ENCODE results near the gene TSPO2. TPM values are rescaled to one million over a fixed set of nuclear protein-coding genes. Genes with fewer than 3 reads are reported as not detected.

TSPO2 gene
- total RNA-seq, 6 donors from 2014 or later = not detected

DNA sequence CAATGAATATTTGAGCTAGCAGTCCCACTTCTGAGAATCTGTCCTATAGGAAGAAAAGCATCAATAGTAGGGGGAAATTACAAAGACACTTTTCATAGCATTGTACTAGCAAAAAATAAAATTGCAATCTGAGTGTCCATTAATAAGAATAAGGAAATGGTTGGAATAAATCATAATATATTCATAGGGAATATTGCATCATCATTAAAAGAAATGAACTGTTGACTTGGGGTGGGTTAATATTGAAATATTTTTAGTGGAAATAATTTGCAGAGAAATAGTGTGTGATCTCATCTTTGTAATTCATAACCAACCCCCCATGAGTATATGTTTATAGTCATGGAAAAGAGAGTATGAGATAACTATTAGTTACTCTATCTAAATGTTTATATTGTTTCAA is 42.9 kb downstream of the TSPO2 start:
- Histone ChIP-seq H3K4me3 (no peak overlapping the region), H3K27ac (no peak overlapping the region), H3K36me3 (peaks cover 21 to 83% (median 29%) of the 10 kb centered on the region in 4 donors), H3K4me1 (peaks cover 0 to 9% (median 6%) of the 10 kb centered on the region in 4 donors), H3K9me3 (no peaks in the 10 kb centered on the region), H3K27me3 (no peaks in the 10 kb centered on the region)
- ATAC-seq (ENCODE audit: low FRiP score in 2 of 2) (no peak), DNase-seq (no peak)
- TF ChIP-seq POLR2A (IDR thresholded peaks at IDR 0.05) = no peak
- TF ChIP-seq EP300 (IDR thresholded peaks at IDR 0.05) = no peak
- no peak for TF ChIP-seq POLR2AphosphoS5 (IDR thresholded peaks at IDR 0.05)
- TF ChIP-seq CTCF (IDR thresholded peaks at IDR 0.05) = no peak

- Histone ChIP-seq H3K4me3 (no peak overlapping the region), H3K27me3 (no peaks in the 10 kb centered on the region), H3K27ac (no peak overlapping the region), H3K9me3 (no peaks in the 10 kb centered on the region), H3K4me1 (no peaks in the 10 kb centered on the region), H3K36me3 (peaks cover 47 to 88% (median 54%) of the 10 kb centered on the region in 4 donors)
- DNase-seq = no peak
- no peak for ATAC-seq (ENCODE audit: low FRiP score in 2 of 2)
- WGBS, 2 donors = 93% methylated on average over 4 of the region's 4 CpGs
- no peak for TF ChIP-seq POLR2A (IDR thresholded peaks at IDR 0.05)
- TF ChIP-seq CTCF (IDR thresholded peaks at IDR 0.05) = no peak
- TF ChIP-seq EP300 (IDR thresholded peaks at IDR 0.05) = no peak
- TF ChIP-seq POLR2AphosphoS5 (IDR thresholded peaks at IDR 0.05) = no peak
These were observed 46.2 kb downstream of the TSPO2 start for GRCh38 chr6:41088451-41088850.

DNA sequence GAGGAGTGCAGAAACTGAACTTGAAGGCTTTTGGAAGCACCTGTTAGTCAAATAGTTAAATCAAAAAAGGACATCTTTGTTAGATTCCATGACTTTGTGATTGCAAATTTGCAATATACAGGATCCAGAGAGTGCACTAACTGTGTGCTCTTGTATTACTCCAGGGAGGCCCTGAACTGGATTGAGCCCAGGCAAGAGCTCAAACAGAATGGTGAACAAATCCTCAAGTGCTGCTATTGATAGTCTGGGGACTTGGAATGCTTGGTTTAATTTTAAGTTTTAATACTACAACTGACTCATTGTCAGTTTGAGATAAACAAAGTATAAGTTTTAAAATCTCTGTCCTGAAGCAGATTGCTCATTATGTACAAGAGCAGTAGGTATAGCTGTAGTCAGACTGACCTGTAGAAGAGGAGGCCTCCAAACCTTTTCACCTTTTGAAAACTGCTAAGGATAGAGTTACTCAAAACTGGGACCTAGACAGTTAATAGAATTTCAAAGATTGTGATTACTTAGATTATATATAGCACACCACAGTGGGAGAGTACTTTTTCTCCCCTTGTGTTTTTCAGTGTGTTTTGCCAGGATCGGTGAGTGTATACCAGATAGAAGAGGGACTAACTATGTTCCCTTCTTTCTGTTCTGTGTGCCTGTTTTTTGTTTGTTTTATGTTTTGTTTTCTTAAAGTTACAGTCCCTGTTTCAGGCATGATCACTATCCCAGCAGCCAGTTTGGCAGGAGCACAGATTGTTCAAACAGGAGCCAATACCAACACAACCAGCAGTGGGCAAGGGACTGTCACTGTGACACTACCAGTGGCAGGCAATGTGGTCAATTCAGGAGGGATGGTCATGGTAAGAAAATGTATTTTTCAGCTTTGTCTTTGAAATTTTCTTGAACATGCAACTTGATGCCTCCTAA is 48.8 kb downstream of the TSPO2 start:
- no peak for TF ChIP-seq POLR2AphosphoS5 (IDR thresholded peaks at IDR 0.05)
- no peak for TF ChIP-seq POLR2A (IDR thresholded peaks at IDR 0.05)
- TF ChIP-seq CTCF (IDR thresholded peaks at IDR 0.05) = no peak
- no peak for TF ChIP-seq EP300 (IDR thresholded peaks at IDR 0.05)
- peaks cover 53 to 89% (median 70%) of the 10 kb centered on the region in 4 donors for H3K36me3 ChIP-seq
- no peak for ATAC-seq (ENCODE audit: low FRiP score in 2 of 2)

DNA sequence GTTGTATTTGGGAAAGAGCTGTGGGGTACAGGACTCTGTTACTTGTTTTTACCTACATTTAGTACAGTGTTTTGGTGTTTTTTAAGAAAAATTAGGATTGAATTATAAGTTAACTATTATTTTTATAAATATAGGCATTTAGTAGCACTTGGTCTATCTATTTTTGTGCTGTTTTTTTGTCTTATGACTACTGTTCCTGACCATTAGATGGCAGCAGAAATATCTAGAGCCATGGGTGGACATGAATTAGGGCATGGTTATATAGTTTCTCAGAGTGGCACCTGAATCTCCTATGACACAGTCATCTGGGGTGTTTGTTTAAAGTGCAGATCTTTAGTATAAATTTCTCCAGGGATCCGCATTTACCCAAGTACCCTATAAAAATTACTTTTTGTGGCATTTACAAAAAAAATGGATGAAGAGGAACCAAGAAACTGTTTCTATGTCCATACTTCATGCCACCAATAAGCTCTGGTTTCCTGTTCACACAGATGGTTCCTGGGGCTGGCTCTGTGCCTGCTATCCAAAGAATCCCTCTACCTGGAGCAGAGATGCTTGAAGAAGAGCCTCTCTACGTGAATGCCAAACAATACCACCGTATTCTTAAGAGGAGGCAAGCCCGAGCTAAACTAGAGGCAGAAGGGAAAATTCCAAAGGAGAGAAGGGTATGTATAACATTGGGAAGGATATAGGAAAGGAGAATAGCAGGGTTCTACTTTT is 50.3 kb downstream of the TSPO2 start:
- Histone ChIP-seq H3K4me1 (no peaks in the 10 kb centered on the region), H3K9me3 (no peaks in the 10 kb centered on the region), H3K27me3 (no peaks in the 10 kb centered on the region), H3K36me3 (peaks cover 53 to 98% (median 84%) of the 10 kb centered on the region in 4 donors), H3K27ac (no peak overlapping the region), H3K4me3 (no peak overlapping the region)
- WGBS, 2 donors = 88 to 92% methylated on average over 4 of the region's 4 CpGs
- TF ChIP-seq POLR2AphosphoS5 (IDR thresholded peaks at IDR 0.05) = no peak
- TF ChIP-seq EP300 (IDR thresholded peaks at IDR 0.05) = no peak
- no peak for TF ChIP-seq POLR2A (IDR thresholded peaks at IDR 0.05)
- TF ChIP-seq CTCF (IDR thresholded peaks at IDR 0.05) = no peak
- ATAC-seq (ENCODE audit: low FRiP score in 2 of 2) = no peak
- no peak for DNase-seq

More for the DNA sequence above, 48.8 kb downstream of the TSPO2 start:
- Histone ChIP-seq H3K9me3 (no peaks in the 10 kb centered on the region), H3K27me3 (no peaks in the 10 kb centered on the region), H3K4me3 (no peak overlapping the region), H3K27ac (no peak overlapping the region), H3K4me1 (no peaks in the 10 kb centered on the region)
- no peak for DNase-seq
- WGBS, 2 donors = 86 to 91% methylated on average over 1 of the region's 1 CpG

Data from upper lobe of left lung (tissue), 6 donors.